Epithelial cell of esophagus (primary cell): ENCODE measurements around the gene NELL1.

Source experiments
- DNase-seq: peaks from one replicate; pipeline ENCODE4 v3.0.0; 2010; ENCODE audit warnings: low read depth
- H3K4me3 ChIP-seq: 2 replicates; pipeline ENCODE4 v1.5.1; 2011; ENCODE audit warnings: mild to moderate bottlenecking, low read length, control low read depth
- CTCF ChIP-seq: IDR thresholded peaks from 2 replicates; pipeline ENCODE4 v1.5.1; 2011; ENCODE audit warnings: low read depth, mild to moderate bottlenecking, low read length, control low read depth, inconsistent platforms; ENCODE audit not compliant: insufficient read depth; ENCODE audit errors: missing control alignments

The NELL1 gene

GRCh38 chr11:20676658-20677057 is 7.3 kb downstream of the NELL1 start:
- no peak for DNase-seq
- TF ChIP-seq CTCF = no peak
- H3K4me3 ChIP-seq = no peak overlapping the region

GRCh38 chr11:20688761-20689160 is 19.4 kb downstream of the NELL1 start:
- no peak for DNase-seq
- no peak for TF ChIP-seq CTCF

GRCh38 chr11:20707876-20708275 is 38.5 kb downstream of the NELL1 start:
- no peak for TF ChIP-seq CTCF
- no peak overlapping the region for H3K4me3 ChIP-seq
- DNase-seq = no peak

More at GRCh38 chr11:20688761-20689160, 19.4 kb downstream of the NELL1 start:
- H3K4me3 ChIP-seq = no peak overlapping the region

GRCh38 chr11:20712912-20713311 is 43.5 kb downstream of the NELL1 start:
- DNase-seq = no peak
- TF ChIP-seq CTCF = no peak
- H3K4me3 ChIP-seq = no peak overlapping the region

GRCh38 chr11:20715464-20715863 is 46.1 kb downstream of the NELL1 start:
- H3K4me3 ChIP-seq = no peak overlapping the region
- no peak for TF ChIP-seq CTCF
- DNase-seq = no peak

- DNase-seq = no peak
- no peak overlapping the region for H3K4me3 ChIP-seq
- no peak for TF ChIP-seq CTCF
These were observed 46.5 kb downstream of the NELL1 start for GRCh38 chr11:20715931-20716330.

GRCh38 chr11:20719821-20720220 is 50.4 kb downstream of the NELL1 start:
- no peak overlapping the region for H3K4me3 ChIP-seq
- no peak for DNase-seq
- no peak for TF ChIP-seq CTCF
